ENCODE data around the gene APEX1. TPM values are rescaled to one million over a fixed set of nuclear protein-coding genes. Genes with fewer than 3 reads are reported as not detected.

Gene APEX1
- total RNA-seq, 1 experiment from 2014 or later = 324 TPM

DNA sequence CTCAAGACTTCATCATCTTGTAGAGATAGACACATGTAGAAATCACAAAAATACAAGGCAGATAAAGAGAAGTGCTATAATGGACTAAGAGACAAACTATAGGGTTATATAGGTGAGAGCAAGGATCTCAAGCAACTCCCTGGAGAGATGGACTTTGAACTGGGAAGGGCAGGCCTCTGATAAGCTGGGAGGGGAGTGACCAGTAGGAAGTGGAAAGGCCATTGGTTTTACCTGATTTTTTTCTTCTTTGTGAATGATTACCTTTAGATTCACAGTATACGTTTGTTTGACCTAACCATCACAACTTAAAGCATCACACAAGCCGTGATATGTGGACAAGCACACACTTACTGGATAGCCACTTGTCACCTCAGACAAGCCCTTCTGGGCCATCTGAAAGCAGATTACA is 36.5 kb upstream of the APEX1 start:
- DNase-seq (ENCODE audit: low spot score) (no peak), ATAC-seq (no peak)
- CTCF ChIA-PET = no interaction called here
- H3K27me3 Mint-ChIP-seq (ENCODE audit: low read depth) = no peaks in the 10 kb centered on the region; the same call in 1 of the 2 replicates
- H3K27ac Mint-ChIP-seq = no peak overlapping the region
- POLR2A ChIA-PET = interaction anchor here (1.1 kb wide), 1 partner anchor 75 kb away, joined by 4 read pairs; the partner anchor contains the start of gene PARP2
- no peaks in the 10 kb centered on the region for H3K9me3 Mint-ChIP-seq
- no peak overlapping the region for H3K4me3 Mint-ChIP-seq
- H3K36me3 Mint-ChIP-seq = no peaks in the 10 kb centered on the region
- H3K4me1 Mint-ChIP-seq = peaks cover 29% of the 10 kb centered on the region
- TF ChIP-seq NFYB (CRISPR knock-in tag; conservative IDR thresholded peaks at IDR 0.05; ENCODE audit: low read depth) (no peak), NFE2L1 (CRISPR knock-in tag; IDR thresholded peaks at IDR 0.05) (no peak), ZNF121 (CRISPR knock-in tag; IDR thresholded peaks at IDR 0.05) (no peak), NR2C2 (CRISPR knock-in tag; IDR thresholded peaks at IDR 0.05) (no peak), RORB (CRISPR knock-in tag; IDR thresholded peaks at IDR 0.05) (no peak), EMX1 (CRISPR knock-in tag; IDR thresholded peaks at IDR 0.05) (no peak), GABPB1 (CRISPR knock-in tag; IDR thresholded peaks at IDR 0.05) (no peak), NR1H2 (CRISPR knock-in tag; IDR thresholded peaks at IDR 0.05) (no peak), IRF2 (CRISPR knock-in tag; IDR thresholded peaks at IDR 0.05; ENCODE audit: borderline replicate concordance, low read depth) (no peak), TCF7 (CRISPR knock-in tag; IDR thresholded peaks at IDR 0.05; ENCODE audit: low read depth) (no peak), TEAD1 (CRISPR knock-in tag; IDR thresholded peaks at IDR 0.05) (no peak), NFATC4 (CRISPR knock-in tag; IDR thresholded peaks at IDR 0.05) (no peak), SP1 (CRISPR knock-in tag; conservative IDR thresholded peaks at IDR 0.05) (no peak)
- TF ChIP-seq, protein P1, sequence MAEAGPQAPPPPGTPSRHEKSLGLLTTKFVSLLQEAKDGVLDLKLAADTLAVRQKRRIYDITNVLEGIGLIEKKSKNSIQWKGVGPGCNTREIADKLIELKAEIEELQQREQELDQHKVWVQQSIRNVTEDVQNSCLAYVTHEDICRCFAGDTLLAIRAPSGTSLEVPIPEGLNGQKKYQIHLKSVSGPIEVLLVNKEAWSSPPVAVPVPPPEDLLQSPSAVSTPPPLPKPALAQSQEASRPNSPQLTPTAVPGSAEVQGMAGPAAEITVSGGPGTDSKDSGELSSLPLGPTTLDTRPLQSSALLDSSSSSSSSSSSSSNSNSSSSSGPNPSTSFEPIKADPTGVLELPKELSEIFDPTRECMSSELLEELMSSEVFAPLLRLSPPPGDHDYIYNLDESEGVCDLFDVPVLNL (CRISPR knock-in tag; IDR thresholded peaks at IDR 0.05; ENCODE audit: borderline replicate concordance, low read depth) = no peak
- TF ChIP-seq, protein P2, sequence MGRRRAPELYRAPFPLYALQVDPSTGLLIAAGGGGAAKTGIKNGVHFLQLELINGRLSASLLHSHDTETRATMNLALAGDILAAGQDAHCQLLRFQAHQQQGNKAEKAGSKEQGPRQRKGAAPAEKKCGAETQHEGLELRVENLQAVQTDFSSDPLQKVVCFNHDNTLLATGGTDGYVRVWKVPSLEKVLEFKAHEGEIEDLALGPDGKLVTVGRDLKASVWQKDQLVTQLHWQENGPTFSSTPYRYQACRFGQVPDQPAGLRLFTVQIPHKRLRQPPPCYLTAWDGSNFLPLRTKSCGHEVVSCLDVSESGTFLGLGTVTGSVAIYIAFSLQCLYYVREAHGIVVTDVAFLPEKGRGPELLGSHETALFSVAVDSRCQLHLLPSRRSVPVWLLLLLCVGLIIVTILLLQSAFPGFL (CRISPR knock-in tag; IDR thresholded peaks at IDR 0.05; ENCODE audit: borderline replicate concordance) = no peak
- TF ChIP-seq, protein P3, sequence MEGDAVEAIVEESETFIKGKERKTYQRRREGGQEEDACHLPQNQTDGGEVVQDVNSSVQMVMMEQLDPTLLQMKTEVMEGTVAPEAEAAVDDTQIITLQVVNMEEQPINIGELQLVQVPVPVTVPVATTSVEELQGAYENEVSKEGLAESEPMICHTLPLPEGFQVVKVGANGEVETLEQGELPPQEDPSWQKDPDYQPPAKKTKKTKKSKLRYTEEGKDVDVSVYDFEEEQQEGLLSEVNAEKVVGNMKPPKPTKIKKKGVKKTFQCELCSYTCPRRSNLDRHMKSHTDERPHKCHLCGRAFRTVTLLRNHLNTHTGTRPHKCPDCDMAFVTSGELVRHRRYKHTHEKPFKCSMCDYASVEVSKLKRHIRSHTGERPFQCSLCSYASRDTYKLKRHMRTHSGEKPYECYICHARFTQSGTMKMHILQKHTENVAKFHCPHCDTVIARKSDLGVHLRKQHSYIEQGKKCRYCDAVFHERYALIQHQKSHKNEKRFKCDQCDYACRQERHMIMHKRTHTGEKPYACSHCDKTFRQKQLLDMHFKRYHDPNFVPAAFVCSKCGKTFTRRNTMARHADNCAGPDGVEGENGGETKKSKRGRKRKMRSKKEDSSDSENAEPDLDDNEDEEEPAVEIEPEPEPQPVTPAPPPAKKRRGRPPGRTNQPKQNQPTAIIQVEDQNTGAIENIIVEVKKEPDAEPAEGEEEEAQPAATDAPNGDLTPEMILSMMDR (IDR thresholded peaks at IDR 0.05) = no peak
- TF ChIP-seq, protein P4, sequence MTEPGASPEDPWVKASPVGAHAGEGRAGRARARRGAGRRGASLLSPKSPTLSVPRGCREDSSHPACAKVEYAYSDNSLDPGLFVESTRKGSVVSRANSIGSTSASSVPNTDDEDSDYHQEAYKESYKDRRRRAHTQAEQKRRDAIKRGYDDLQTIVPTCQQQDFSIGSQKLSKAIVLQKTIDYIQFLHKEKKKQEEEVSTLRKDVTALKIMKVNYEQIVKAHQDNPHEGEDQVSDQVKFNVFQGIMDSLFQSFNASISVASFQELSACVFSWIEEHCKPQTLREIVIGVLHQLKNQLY (CRISPR knock-in tag; IDR thresholded peaks at IDR 0.05) = no peak
- TF ChIP-seq, protein P5, sequence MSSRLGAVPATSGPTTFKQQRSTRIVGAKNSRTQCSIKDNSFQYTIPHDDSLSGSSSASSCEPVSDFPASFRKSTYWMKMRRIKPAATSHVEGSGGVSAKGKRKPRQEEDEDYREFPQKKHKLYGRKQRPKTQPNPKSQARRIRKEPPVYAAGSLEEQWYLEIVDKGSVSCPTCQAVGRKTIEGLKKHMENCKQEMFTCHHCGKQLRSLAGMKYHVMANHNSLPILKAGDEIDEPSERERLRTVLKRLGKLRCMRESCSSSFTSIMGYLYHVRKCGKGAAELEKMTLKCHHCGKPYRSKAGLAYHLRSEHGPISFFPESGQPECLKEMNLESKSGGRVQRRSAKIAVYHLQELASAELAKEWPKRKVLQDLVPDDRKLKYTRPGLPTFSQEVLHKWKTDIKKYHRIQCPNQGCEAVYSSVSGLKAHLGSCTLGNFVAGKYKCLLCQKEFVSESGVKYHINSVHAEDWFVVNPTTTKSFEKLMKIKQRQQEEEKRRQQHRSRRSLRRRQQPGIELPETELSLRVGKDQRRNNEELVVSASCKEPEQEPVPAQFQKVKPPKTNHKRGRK (CRISPR knock-in tag; IDR thresholded peaks at IDR 0.05; ENCODE audit: borderline replicate concordance) = no peak
- TF ChIP-seq, protein P6, sequence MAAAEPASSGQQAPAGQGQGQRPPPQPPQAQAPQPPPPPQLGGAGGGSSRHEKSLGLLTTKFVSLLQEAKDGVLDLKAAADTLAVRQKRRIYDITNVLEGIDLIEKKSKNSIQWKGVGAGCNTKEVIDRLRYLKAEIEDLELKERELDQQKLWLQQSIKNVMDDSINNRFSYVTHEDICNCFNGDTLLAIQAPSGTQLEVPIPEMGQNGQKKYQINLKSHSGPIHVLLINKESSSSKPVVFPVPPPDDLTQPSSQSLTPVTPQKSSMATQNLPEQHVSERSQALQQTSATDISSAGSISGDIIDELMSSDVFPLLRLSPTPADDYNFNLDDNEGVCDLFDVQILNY (CRISPR knock-in tag; IDR thresholded peaks at IDR 0.05) = no peak

DNA sequence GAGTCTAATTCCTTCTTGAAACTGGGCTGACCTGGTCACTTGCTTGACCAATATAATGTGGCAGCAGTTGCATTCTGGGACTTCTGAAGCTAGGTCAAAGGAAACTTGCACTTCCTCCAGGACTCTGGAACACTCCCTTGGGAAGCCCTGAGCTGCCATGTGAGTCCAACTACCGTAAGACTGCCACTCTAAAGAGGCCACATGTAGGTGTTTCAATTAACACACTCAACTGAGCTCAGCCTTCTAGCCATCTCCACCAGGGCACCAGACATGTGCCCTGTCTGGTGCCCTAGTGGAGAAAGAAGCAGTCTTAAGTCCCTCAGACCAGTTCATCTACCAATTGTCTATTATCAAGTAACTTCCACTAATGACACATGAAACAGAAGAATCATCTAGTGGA is 35.6 kb upstream of the APEX1 start:
- Mint-ChIP-seq H3K4me3 (no peak overlapping the region), H3K4me1 (peaks cover 25% of the 10 kb centered on the region), H3K27me3 (ENCODE audit: low read depth) (no peaks in the 10 kb centered on the region; the same call in 1 of the 2 replicates), H3K9me3 (no peaks in the 10 kb centered on the region), H3K36me3 (no peaks in the 10 kb centered on the region), H3K27ac (no peak overlapping the region)
- POLR2A ChIA-PET = interaction anchor here (1.1 kb wide), 1 partner anchor 76 kb away, joined by 4 read pairs; the partner anchor contains the start of gene PARP2
- CTCF ChIA-PET = no interaction called here
- DNase-seq (ENCODE audit: low spot score) (no peak), ATAC-seq (no peak)
- TF ChIP-seq FOXK1 (CRISPR knock-in tag; IDR thresholded peaks at IDR 0.05) (no peak), FOXJ3 (CRISPR knock-in tag; IDR thresholded peaks at IDR 0.05; ENCODE audit: borderline replicate concordance) (no peak), TEAD4 (CRISPR knock-in tag; IDR thresholded peaks at IDR 0.05) (no peak), ETV6 (CRISPR knock-in tag; IDR thresholded peaks at IDR 0.05) (no peak), TP53 (CRISPR knock-in tag; IDR thresholded peaks at IDR 0.05) (no peak), CBFB (CRISPR knock-in tag; IDR thresholded peaks at IDR 0.05; ENCODE audit: low read depth) (no peak), CREB1 (CRISPR knock-in tag; IDR thresholded peaks at IDR 0.05) (no peak), IRF2 (CRISPR knock-in tag; IDR thresholded peaks at IDR 0.05; ENCODE audit: borderline replicate concordance, low read depth) (no peak), ZNF219 (CRISPR knock-in tag; IDR thresholded peaks at IDR 0.05; ENCODE audit: borderline replicate concordance) (no peak), RORB (CRISPR knock-in tag; IDR thresholded peaks at IDR 0.05) (no peak)
- TF ChIP-seq, protein P6 (CRISPR knock-in tag; IDR thresholded peaks at IDR 0.05) = no peak
